NB4 (cell line): Measurements from ENCODE around the gene ATG4C.

Experiments
- MAX ChIP-seq: IDR thresholded peaks from 2 replicates; pipeline ENCODE4 v1.6.1; 2011; ENCODE audit warnings: low read depth, low read length
- POLR2A ChIP-seq: IDR thresholded peaks from 2 replicates; pipeline ENCODE4 v1.6.1; 2011; ENCODE audit warnings: mild to moderate bottlenecking; ENCODE audit not compliant: insufficient read length; ENCODE audit errors: extremely low read depth
- TF ChIP-seq, protein P1 (sequence below): IDR thresholded peaks from one replicate; pipeline ENCODE4 v1.5.1; 2012; ENCODE audit warnings: low read depth, low read length

- TF ChIP-seq, protein P1, sequence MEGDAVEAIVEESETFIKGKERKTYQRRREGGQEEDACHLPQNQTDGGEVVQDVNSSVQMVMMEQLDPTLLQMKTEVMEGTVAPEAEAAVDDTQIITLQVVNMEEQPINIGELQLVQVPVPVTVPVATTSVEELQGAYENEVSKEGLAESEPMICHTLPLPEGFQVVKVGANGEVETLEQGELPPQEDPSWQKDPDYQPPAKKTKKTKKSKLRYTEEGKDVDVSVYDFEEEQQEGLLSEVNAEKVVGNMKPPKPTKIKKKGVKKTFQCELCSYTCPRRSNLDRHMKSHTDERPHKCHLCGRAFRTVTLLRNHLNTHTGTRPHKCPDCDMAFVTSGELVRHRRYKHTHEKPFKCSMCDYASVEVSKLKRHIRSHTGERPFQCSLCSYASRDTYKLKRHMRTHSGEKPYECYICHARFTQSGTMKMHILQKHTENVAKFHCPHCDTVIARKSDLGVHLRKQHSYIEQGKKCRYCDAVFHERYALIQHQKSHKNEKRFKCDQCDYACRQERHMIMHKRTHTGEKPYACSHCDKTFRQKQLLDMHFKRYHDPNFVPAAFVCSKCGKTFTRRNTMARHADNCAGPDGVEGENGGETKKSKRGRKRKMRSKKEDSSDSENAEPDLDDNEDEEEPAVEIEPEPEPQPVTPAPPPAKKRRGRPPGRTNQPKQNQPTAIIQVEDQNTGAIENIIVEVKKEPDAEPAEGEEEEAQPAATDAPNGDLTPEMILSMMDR, result no peak
- TF ChIP-seq POLR2A, result no peak
- no peak for TF ChIP-seq MAX
These were observed 10.1 kb downstream of the ATG4C start for GRCh38 chr1:62794053-62794452.
